ENCODE data around the gene CMC1. TPM values are rescaled to one million over a fixed set of nuclear protein-coding genes. Genes with fewer than 3 reads are reported as not detected.
"Not testable (repeated sequence)": the region's sequence is repeated elsewhere in the genome, so short reads cannot be mapped to it uniquely, and the experiment has no call there.

The CMC1 gene
- total RNA-seq, 2 donors from 2014 or later = 3.3 to 5.6 TPM

GRCh38 chr3:28262001-28262400 is 20.6 kb downstream of the CMC1 start:
- no peak for ATAC-seq (ENCODE audit: insufficient number of reproducible peaks, low FRiP score, low read depth)

GRCh38 chr3:28265641-28266040 is 24.2 kb downstream of the CMC1 start:
- Histone ChIP-seq H3K4me1 (ENCODE audit: control insufficient read depth in 1 of 2, low read depth in 2 of 2) (no peaks in the 10 kb centered on the region), H3K27ac (no peak overlapping the region), H3K9me3 (no peaks in the 10 kb centered on the region), H3K4me3 (no peak overlapping the region), H3K36me3 (peaks cover 7% of the 10 kb centered on the region), H3K27me3 (replicated peaks; ENCODE audit: insufficient read depth) (no peaks in the 10 kb centered on the region)
- TF ChIP-seq CTCF (IDR thresholded peaks at IDR 0.05) = no peak
- DNase-seq (ENCODE audit: low spot score) = no peak
- no peak for ATAC-seq (ENCODE audit: insufficient number of reproducible peaks, low FRiP score, low read depth)

More at GRCh38 chr3:28262001-28262400, 20.6 kb downstream of the CMC1 start:
- no peak for TF ChIP-seq CTCF (IDR thresholded peaks at IDR 0.05)
- Histone ChIP-seq H3K27me3 (replicated peaks; ENCODE audit: insufficient read depth) (no peaks in the 10 kb centered on the region), H3K4me1 (ENCODE audit: control insufficient read depth in 1 of 2, low read depth in 2 of 2) (no peaks in the 10 kb centered on the region), H3K27ac (no peak overlapping the region), H3K36me3 (no peaks in the 10 kb centered on the region), H3K4me3 (no peak overlapping the region), H3K9me3 (no peaks in the 10 kb centered on the region)
- no peak for DNase-seq (ENCODE audit: low spot score)

GRCh38 chr3:28267984-28268849 is 26.8 kb downstream of the CMC1 start:
- DNase-seq (ENCODE audit: low spot score) = no peak
- no peak for TF ChIP-seq CTCF (IDR thresholded peaks at IDR 0.05)
- no peaks in the 10 kb centered on the region for H3K4me1 ChIP-seq (ENCODE audit: control insufficient read depth in 1 of 2, low read depth in 2 of 2)
- peaks cover 7% of the 10 kb centered on the region for H3K36me3 ChIP-seq
- H3K9me3 ChIP-seq = peaks cover under 1% of the 10 kb centered on the region
- no peak overlapping the region for H3K4me3 ChIP-seq
- H3K27me3 ChIP-seq (replicated peaks; ENCODE audit: insufficient read depth) = no peaks in the 10 kb centered on the region
- no peak overlapping the region for H3K27ac ChIP-seq
- ATAC-seq (ENCODE audit: insufficient number of reproducible peaks, low FRiP score, low read depth) = no peak

DNA sequence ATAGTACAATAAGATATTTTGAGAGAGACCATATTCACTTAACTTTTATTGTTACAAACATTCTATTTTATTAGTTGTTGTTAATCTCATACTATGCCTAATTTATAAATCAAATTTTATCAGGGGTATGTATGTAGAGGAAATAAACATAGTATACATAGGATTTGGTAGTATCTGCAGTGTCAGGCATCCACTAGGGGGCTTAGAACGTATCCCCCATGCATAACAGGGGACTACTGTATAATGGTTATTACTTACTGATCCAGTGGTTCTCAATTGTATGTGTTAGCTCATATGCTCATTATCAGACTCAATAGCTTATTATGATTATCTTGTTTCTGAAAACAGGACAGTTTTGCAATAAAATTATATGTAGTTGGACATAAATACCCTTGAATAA is 27.6 kb downstream of the CMC1 start:
- Histone ChIP-seq H3K4me1 (ENCODE audit: control insufficient read depth in 1 of 2, low read depth in 2 of 2) (no peaks in the 10 kb centered on the region), H3K4me3 (no peak overlapping the region), H3K9me3 (peaks cover 7% of the 10 kb centered on the region), H3K27ac (no peak overlapping the region), H3K36me3 (peaks cover 12% of the 10 kb centered on the region), H3K27me3 (replicated peaks; ENCODE audit: insufficient read depth) (no peaks in the 10 kb centered on the region)
- no peak for TF ChIP-seq CTCF (IDR thresholded peaks at IDR 0.05)
- DNase-seq (ENCODE audit: low spot score) (no peak), ATAC-seq (ENCODE audit: insufficient number of reproducible peaks, low FRiP score, low read depth) (no peak)

- not testable (repeated sequence) for H3K9me3 ChIP-seq; H3K27ac ChIP-seq; H3K4me1 ChIP-seq (ENCODE audit: control insufficient read depth in 1 of 2, low read depth in 2 of 2); H3K27me3 ChIP-seq (replicated peaks; ENCODE audit: insufficient read depth); H3K4me3 ChIP-seq; DNase-seq (ENCODE audit: low spot score); ATAC-seq (ENCODE audit: insufficient number of reproducible peaks, low FRiP score, low read depth)
- peaks cover 12% of the 10 kb centered on the region for H3K36me3 ChIP-seq
Measured at GRCh38 chr3:28269884-28270283, 28.5 kb downstream of the CMC1 start.

All from thoracic aorta (tissue), 2 donors.